ENCODE results near the gene MYH7B.

MYH7B gene

GRCh38 chr20:35004051-35004725, 48.5 kb downstream of the MYH7B start:
- no peak for DNase-seq (ENCODE audit: low read depth in 1 of 2, low spot score in 1 of 2)

GRCh38 chr20:35004749-35005462, 49.2 kb downstream of the MYH7B start:
- DNase-seq (ENCODE audit: low read depth in 1 of 2, low spot score in 1 of 2), result no peak

All from activated T-helper 1 cell treated with anti-CD3 and anti-CD28 coated beads, Interleukin-2, amount 50 U/mL, for 16 hours (primary cell).